NCI-H446 (cell line): ENCODE data around the gene CCDC9B.

ENCODE experiments used
- DNase-seq, 2 experiments: peaks; one replicate each; lab custom pipeline; 2025; lab: John Stamatoyannopoulos, UW

CCDC9B gene

DNA sequence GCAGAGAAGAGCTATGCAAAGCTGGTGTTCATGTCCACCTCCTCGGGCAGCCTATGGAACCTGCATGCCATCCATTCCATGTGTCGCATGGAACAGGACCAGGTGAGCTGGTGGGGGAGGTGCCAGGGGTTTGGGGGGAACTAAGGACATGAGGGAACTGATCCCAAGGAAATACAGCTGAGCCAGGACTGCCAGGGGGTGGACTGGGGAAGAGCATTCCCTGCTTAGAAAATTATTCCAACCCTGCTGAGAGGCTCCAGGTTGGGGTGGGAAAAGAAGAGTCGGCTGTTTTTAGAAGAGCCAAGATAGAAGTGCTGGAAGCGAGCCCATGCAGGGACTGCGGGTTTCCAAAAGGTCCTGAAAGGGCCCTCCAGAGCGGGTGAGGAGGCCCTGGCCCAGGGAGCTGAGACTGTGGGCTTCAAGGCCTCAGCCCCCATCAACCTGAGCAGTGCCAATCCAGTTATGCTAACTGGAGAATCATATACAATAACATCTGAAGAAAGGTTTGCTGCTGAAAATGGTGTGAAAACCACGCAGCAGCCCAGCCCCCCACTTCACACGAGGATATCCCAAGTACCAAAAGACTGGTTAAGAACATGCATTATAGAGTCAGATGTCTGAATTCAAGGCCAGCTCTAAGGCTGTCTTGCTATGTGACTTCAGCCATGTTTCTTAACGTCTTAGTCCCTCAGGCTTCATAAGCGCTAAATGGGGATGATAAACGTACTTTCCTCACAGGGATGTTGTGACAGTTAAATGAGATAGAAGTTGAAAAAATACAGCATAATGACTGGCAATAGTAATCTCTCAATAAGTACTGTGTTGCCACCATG lies 25.1 kb upstream of the CCDC9B start:
- peak; percentile 28 to 52 for DNase-seq

DNA sequence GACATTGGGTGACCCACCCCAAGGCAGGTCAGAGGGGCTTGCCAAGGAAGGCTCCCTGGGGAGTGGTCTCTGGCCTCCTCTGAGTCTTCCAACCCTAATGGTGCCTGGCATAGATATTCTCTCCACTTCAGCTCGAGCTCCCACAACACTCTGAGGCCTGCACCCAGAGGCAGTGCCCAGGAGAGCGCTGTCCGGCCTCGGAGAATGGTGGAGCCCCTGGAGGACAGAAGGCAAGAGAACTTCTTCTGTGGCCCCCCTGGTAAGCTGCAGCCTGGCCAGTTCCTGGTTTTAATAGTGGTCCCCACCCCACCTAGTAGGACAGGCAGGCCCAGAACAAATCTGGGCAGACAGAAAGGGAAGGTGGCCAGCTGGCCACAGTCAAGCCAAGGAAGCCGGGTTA lies 24.3 kb upstream of the CCDC9B start:
- peak in 1 of 2 experiments; percentile 26 for DNase-seq

DNA sequence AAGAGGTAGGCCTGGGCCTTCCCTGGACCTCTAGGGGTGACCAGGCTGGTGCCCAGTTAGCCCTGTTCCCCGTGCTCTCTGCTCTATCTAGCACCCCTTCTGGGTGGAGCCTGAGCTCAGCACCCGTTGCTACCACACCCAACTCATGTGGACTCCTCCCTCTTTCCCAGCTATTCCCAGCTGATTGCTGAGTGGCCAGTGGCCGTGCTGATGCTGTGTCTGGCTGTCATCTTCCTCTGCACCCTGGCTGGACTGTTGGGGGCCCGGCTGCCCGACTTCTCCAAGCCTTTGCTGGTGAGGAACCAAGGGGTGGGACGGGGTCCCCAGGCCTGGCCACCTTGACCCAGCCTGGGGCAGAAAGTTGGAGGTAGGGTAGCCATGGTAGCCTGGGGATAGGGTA lies 23.5 kb upstream of the CCDC9B start:
- DNase-seq: no peak

DNA sequence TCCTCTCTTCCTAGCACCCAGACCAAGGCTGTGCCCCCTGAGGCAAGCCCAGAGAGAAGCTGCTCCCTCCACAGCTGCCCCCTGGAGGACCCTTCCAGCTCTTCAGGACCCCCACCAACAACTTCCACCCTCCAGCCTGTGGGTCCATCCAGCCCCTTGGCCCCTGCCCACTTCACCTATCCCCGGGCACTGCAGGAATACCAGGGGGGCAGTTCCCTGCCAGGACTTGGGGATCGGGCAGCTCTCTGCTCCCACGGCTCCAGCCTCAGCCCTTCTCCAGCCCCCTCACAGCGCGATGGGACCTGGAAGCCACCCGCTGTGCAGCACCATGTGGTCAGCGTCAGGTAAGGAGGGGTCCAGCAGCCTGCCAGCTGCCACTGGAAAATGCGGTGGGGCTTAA lies 22.9 kb upstream of the CCDC9B start:
- DNase-seq: no peak

DNA sequence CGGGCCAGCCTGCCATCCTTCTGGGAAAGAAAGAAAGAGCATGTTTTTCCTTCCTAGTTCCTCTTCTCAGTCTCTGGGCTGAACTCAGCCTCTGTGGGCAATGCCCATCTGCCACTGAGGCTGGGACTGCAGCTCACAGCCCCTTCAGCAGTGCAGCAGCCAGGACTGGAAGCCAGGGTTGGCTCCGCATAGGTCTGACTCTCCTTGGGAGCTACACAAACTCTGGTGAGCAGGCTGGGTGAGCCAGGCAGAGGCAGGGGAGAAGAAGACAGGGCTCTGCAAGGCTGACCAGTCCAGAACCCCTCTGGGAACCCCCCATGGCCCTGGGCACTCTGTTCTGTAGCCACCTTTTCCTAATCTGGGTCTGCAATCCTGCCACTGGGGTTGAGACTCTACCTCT lies 20.9 kb upstream of the CCDC9B start:
- peak in 1 of 2 experiments; percentile 26 for DNase-seq

DNA sequence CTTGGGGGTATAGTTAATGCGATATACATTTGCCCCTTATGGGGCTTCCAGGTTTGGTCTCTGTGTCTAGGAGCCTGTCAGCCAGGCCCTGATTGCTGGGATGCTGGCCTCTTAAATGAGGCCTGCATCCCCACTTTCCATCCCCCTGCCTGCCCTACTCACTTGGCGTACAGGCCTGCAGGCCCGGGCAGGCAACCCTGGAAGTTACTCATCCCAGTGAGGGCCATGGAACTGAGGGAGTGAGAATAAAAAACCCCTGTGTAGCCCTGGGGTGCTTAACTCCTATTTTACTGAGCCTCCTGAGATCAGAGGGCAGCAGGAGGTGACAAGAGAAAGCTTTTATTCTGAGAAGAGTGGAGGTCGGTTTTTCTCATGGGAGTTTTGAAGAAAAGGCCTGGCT lies 19.3 kb upstream of the CCDC9B start:
- no peak for DNase-seq

DNA sequence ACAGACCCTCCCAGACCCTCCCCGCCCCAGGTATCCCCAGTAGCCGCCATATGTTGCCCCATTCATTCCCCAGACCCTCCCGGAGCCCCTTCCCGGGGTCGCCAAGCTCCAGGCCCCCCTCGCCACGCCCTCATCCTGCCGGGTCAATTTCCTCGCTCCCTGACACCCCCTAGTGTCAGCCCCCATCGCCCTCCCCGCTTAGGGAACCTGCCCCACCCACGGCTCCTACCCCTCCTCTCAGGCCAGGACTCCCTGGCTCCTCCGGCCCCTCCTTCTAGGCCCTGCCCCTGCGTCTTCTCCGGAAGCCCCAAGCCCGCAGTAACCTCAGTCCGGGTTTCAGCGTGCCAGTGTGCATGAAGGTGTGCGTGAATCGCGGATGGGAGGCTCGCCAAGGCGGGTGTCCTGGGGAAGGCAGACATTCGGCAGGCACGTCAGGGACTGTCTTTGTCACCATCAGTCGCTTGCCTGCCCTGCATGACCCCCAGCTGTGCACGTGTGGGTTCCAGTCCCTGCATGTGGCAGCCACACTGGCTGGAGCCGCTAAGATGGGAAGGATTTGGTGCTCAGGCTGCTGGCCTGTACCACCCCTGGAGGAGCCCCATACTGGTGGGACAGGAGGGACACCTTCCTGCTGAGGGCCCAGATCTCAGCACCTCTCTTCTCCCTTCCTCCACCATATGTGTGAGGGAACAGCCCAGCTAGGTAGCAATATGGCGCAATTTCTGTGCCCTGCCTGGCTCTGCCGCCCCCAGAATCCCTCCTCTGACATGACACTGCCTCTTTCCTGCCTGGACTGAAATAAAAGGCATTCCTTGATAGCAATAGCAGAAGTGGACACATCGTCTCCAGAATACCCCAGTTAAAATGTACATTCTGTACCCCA lies 18.0 kb upstream of the CCDC9B start:
- peak in 1 of 2 experiments; percentile 44 for DNase-seq

DNA sequence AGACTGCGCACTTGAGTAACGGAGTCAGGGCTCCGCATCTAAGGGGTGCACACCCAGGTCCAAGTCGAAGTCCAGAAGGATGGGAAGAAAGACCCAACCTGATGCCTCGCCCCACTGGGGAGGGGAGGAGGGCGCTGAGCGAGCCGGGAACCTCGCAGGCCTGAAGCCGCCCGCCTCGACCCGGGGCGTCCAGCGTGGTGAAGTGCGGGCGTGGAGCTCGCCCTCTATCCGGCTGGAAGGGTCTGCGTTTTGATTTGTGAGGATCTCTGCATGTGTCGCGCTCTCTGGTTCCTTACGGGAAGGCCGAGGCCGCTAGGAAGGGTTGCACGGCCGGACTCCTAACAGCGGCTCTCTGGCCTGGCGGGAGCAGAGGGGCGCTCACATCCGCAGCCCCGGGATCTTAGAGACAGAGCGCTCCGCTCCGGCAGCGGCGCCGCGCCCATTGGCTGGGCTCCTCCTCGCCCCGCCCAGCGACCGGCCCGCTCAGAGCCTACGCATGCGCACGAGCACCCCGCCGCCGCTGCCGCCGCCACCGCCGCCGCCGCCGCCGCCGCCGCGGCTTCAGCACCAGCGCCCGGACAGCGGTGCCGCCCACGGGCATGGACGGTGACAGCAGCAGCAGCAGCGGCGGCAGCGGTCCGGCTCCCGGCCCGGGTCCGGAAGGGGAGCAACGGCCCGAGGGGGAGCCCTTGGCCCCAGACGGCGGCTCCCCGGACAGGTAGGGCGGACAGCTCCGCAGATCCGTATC lies 17.2 kb upstream of the CCDC9B start, which contains the start of gene DISP2:
TSS of gene DISP2 (plus strand) at position 497 of the 748 bp plus-strand sequence. CDS start at position 600, 103 bp downstream.
- DNase-seq: peak; percentile 60 to 86

DNA sequence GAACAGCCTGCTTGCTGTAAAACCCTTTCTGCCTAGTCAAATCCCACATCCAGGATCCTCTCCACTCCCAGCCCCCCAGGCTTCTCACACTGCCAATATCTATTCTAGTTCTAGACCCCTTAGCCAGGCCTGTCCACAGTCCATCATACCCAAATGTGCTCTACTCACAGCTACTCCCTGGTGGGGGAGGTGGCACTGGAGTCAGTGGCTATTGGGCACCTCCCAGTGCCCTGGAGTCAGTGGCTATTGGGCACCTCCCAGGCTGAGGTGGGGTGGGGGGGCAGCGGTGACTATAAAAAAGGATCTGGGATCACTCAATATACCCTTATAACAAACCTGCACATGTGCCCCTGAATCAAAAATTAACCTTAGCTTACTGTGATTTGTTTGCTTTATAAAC lies 16.5 kb upstream of the CCDC9B start:
- no peak for DNase-seq

DNA sequence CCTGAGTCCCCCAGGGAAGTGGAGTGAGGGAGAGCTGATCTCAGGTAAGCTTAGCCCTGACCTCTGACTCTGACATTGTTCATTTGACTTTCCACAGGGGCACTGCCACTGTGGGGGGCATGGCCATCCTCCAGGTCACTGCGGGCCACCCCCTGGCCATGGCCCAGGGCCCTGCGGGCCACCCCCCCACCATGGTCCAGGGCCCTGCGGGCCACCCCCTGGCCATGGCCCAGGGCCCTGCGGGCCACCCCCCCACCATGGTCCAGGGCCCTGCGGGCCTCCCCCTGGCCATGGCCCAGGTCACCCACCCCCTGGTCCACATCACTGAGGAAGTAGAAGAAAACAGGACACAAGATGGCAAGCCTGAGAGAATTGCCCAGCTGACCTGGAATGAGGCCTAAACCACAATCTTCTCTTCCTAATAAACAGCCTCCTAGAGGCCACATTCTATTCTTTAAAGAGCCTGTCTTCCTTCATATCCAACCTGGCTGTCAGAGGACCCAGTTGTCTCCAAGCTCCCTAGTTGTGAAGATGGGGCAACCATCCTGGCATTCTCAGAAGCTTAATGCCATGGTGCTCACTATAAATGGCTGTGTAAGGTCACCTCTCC lies 15.3 kb upstream of the CCDC9B start:
- no peak for DNase-seq

DNA sequence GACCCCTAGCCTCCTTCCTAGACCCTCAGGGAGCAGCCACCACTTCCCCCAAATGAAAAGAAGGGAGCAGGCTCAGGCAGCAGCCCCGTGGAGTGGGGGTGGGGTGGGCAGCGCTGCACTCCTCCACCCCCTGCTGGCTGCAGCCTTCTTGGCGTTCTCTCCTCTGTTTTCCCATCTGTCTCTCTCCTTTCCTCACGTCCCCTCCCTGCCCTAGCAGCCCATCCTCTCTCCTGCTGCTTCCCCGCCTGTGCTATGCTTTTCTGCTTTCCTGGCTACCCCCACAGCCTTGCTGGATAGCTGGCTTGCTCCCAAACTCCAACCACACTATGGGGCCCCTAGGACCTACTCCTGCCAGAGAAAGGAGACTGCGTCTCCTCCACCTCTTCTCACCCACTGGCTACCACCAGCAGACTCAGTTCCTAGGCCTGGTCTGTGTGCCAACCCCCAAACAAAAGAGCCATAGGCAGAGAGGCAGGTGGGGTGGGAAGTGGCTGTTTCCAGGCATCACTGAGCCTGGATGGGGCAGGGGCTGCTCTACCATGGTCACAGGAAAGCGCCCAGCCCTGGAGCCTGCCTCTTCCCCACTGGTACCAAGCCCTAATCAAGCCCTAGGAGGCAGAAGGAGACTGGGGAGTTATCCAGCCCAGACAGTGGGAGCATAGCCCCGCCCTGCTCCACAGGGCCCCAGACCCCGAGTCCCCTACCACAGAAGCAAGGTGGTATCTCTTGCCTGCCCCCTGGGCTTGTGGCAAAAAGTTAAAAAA lies 13.9 kb upstream of the CCDC9B start:
- peak; percentile 92 to 95 for DNase-seq

DNA sequence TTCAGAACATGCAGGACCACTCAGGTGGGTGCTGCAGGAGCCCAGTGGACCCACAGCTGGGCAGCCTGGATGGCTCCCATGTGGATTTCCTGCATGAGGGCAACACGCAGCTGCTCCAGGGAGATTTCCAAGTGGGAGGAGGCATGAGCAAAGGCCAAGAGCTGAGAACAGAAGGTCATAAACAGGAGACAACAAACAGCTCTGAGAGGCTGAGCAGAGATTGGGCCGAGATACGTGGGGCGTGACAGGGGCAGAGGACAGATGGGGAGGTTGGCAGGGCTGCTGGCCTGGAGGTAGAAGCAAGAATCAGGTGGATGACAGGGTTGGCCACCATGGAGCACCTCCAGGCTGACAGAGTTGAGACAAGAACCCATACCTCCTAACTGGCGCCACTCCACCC lies 13.0 kb upstream of the CCDC9B start:
- peak in 1 of 2 experiments; percentile 67 for DNase-seq

DNA sequence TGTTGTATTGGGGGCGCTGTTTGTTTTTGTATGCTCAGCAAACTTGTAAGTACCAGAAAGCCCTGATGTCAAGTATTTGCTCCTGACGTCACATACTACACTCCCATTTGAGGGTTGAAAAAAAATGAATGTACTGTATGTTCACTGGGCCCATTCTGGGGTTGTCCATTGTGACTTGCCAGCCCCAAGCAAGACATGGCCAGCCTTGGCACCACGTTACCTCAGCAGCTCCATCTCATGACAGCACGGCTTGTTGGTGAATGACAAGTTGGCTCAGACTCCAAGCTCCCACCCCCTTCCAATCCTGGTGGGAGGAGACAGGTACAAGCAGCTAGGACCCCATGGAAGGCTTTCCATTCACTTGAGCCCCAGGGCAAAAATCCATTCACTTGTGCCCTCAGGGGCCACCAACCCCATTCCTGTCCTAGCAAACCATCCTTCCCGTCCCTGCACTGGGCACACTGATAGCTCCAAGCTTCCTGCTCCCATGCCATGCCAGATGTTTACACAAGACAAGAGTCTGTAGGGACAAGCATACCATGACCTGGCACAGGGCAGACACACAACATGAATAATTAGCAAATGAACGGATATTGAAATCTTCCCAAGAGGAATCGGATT lies 11.7 kb upstream of the CCDC9B start:
- no peak for DNase-seq

DNA sequence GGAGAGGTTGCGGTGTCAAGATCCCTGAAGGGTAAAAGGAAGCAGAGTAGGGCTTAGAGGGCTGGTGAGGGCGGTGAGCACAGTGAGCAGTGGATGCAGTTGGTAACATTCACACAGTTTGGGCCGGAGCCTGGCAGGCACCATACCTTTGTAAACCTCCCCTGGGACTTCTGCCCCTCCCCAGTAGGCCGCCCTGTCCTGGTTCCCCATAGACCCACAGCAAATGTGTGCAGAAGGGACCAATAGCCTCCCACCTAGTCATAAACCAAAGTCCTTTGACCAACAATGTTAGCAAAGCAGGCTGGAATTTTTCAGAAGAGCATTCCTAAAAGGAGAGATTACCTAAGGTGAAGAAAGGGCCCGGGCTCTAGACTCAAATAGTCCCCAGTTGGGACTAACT lies 8.4 kb upstream of the CCDC9B start:
- no peak for DNase-seq

DNA sequence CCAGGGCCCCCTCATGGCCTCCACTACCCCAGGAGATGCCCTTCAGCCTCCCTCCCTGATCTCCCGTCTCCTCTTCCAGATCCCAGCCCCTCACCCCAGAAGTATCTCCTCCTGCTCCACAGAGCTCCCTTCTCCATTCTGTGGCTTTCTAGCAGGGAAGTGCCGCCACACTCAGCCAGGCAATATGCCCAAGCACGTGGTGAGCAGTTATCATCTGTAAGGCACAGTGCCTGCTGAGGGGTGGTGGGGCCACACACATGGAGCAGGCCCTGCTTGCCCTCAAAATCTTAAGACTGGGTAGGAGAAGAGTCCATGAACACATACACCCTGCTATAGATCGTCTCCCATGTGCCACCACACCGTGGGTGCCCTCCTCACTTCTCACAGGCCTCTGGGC lies 7.7 kb upstream of the CCDC9B start:
- no peak for DNase-seq

DNA sequence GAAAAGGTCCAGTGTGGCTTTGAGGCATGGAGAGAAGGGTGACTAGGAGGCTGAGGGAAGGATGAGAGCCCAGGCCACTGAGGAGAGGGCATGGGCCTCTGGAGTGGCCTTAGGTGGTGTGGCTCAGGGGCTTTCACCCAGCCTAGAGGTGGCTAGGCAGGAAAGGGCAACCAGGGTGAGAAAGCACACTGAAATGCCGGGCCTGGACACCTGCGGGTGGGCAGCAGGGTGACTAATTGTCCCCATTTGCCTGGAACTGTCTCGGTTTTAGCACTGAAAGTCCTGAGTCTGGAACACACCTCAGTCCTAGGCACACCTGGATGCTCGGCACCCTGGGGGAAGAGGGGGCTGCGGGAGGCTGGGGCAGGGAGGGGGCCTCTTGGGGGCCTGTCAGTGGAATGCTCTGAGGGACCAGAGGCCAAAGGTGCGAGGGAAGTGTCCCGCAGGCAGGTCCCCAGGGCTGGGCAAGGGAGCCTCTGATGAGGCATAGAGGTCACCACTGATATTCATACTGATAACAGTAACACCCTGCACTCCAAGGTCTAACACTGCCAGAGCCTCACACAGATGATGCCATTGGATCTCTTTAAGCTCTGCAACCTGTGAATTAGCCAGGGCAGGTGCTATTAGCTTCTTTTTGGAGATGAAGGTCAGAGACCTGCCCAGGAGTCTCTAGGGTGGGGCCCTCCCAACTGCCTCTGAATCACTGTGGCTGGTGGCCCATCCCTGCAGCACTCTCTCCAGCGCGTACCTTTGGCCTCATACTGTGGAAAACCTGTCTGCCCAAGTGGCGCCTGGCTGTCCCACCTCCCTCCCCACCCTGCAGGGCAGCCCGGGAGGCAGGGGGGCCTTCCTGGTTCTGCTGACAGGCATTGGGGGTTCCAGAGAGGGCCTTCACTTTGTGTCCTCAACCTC lies 7.1 kb upstream of the CCDC9B start:
- no peak for DNase-seq

DNA sequence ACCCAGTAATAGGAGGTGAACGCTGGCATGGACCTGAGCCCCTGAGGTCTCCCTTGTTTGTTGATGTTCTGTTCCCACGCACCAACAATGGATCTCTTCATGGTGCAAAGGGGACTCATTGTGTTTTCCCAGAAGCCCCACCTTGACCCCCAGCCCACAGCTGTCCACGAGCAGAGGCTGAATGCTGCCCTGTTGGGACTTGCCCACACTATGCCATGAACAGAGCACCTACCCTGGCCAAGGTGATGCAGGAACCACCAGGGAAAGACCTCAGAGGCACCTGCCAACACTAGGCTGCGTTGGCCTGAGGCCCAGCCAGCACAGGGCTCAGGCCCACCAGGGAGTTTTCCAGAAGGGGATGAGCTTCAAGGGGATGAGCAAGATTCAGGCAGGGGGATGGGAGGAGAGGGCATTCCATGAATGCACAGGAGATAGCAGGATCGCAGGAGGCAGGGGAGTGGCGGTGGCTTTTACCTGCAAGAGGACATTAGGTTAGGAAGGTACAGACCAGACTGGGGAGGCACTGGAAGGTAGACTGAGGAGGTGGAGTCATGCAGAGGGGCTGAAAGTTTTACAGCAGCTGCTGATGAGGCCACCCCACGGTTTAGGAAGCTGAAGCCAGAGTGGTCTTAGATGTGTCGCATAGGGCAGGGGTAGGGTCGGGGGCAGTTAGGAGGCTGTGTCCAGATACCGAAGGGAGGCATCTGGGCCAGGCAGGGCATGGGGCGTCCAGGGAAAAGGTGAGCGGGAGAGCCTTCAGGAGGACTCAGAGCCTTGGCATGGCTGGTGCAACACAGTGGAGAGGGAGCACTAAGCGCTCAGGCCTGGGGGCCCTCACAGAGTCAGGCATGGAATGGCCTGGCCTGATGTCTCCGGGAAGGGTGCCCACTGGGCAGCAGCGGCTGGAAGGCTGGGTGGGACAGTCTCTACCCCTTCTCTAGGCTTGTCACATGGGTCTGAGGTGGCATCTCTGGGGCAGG lies 6.1 kb upstream of the CCDC9B start:
- DNase-seq: no peak

DNA sequence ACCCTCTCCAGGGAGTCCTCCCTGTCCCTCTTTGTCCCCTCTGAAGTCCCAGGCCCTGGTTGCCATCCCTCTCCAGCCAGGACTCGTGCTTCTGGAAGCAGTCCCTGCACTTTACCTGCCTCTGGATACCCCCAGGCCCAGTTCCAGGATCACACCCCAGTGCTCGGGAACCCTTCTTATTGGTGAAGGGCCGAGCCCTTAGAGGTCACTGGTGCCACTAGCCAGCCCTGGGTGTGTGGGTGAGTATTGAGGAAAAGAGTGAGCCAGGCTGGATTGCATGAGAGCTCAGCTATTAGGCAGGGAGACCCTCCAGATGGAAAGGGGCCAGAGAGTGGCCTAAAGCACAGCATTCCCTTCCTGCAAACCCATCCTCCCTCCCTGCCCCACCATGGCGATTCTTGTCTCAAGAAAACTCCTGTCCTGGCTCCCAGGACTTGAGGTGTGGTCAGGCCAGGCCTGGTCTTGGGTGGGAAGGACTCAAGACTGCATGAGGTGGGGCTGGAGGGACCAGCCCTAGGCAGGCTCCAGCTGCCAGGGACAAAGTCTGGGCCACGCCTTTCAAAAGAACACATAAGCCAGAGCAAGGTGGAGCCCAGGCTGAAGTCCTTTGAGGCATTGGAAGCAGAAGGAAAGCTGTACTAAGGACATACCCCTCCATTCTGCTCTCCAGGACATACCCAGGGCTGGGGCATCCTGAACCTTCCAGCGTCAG lies 5.3 kb upstream of the CCDC9B start:
- no peak for DNase-seq
